Panc1 (cell line): ENCODE results near the gene MAP4K4. TPM values are rescaled to one million over a fixed set of nuclear protein-coding genes. Genes with fewer than 3 reads are reported as not detected.

Experiments used
- ATAC-seq: fragments of 200-7000 bp; cut with Tn5 transposase; 2 replicates; pipeline ENCODE4 v1.9.1; 2020; ENCODE audit warnings: mild to moderate bottlenecking, moderate library complexity
- BruUV-seq: library from RNA; stranded (reverse); fragments of 400-500 nt; replicated peaks from 2 replicates; lab custom pipeline; 2021; lab: Mats Ljungman, UMichigan
- CTCF ChIA-PET: fragments of 300-600 bp; sonication (Branson Sonifier 250); formaldehyde crosslinking; loops from one replicate; lab custom pipeline; 2022; ENCODE audit warnings: antibody characterized with exemption; lab: Charles Lee
- POLR2A ChIA-PET: fragments of 300-600 bp; sonication (Branson Sonifier 250); formaldehyde crosslinking; loops from one replicate; lab custom pipeline; 2022; ENCODE audit warnings: antibody characterized with exemption; lab: Charles Lee
- DNase-seq: peaks from one replicate; pipeline ENCODE4 v3.0.0-alpha.2; 2010; ENCODE audit warnings: low read depth, low spot score
- H3K27ac ChIP-seq: 2 replicates; pipeline ENCODE4 v1.5.1; 2011; ENCODE audit warnings: mild to moderate bottlenecking, low read length, inconsistent platforms
- H3K27me3 ChIP-seq: fragments of 200-500 bp; sonication (Bioruptor generic); 2 replicates; pipeline ENCODE4 v1.6.0; 2014; ENCODE audit warnings: low read length, inconsistent platforms; ENCODE audit not compliant: control insufficient read depth, insufficient read depth
- H3K36me3 ChIP-seq: fragments of 200-500 bp; sonication (Bioruptor generic); 2 replicates; pipeline ENCODE4 v1.5.1; 2014; ENCODE audit warnings: inconsistent platforms, mild to moderate bottlenecking, low read length, moderate library complexity; ENCODE audit not compliant: control insufficient read depth, insufficient read depth
- H3K4me1 ChIP-seq: 2 replicates; pipeline ENCODE4 v1.5.1; 2011; ENCODE audit warnings: inconsistent platforms, mild to moderate bottlenecking, low read length, moderate library complexity; ENCODE audit not compliant: control insufficient read depth, insufficient read depth
- H3K4me3 ChIP-seq, 2 experiments: 2 replicates each; pipeline ENCODE4 v1.5.1; 2011 to 2012; ENCODE audit warnings: low read depth in 2 of 2, low read length in 2 of 2, mild to moderate bottlenecking in 2 of 2, inconsistent platforms in 1 of 2, moderate library complexity in 1 of 2
- H3K9me3 ChIP-seq: fragments of 200-500 bp; sonication (Bioruptor generic); 2 replicates; pipeline ENCODE4 v1.5.1; 2014; ENCODE audit warnings: low read depth, mild to moderate bottlenecking, inconsistent platforms, low read length, moderate library complexity; ENCODE audit not compliant: control insufficient read depth, insufficient read depth
- CTCF ChIP-seq: fragments of 450-650 bp; IDR thresholded peaks from 2 replicates; pipeline ENCODE4 v1.5.1; 2017; ENCODE audit warnings: mild to moderate bottlenecking
- POLR2AphosphoS5 ChIP-seq: IDR thresholded peaks from 2 replicates; pipeline ENCODE4 v1.6.1; 2012; ENCODE audit warnings: mild to moderate bottlenecking, low read depth, low read length, moderate library complexity
- REST ChIP-seq, 2 experiments: IDR thresholded peaks; 2 replicates each; pipeline ENCODE4 v1.6.1; 2011 to 2012; ENCODE audit warnings: low read depth in 2 of 2, control low read depth in 1 of 2, low read length in 1 of 2, mild to moderate bottlenecking in 1 of 2, moderate library complexity in 1 of 2; ENCODE audit not compliant: insufficient read depth in 1 of 2
- SIN3A ChIP-seq: IDR thresholded peaks from 2 replicates; pipeline ENCODE4 v1.6.1; 2012; ENCODE audit warnings: low read depth, mild to moderate bottlenecking, low read length, moderate library complexity, borderline replicate concordance; ENCODE audit not compliant: insufficient read depth
- TCF7L2 ChIP-seq: IDR thresholded peaks from 2 replicates; pipeline ENCODE4 v1.6.1; 2011; ENCODE audit warnings: mild to moderate bottlenecking, low read depth, low read length, inconsistent platforms
- in situ Hi-C: cut with HindIII; loops from 2 replicates; pipeline ENCODE4 v1.10.0; 2016; ENCODE audit warnings: low sequenced_read_pairs, low pct_unique_long_range_greater_than_20kb
- intact Hi-C: fragments of 100-400 bp; cut with micrococcal nuclease; formaldehyde crosslinking; loops from one replicate; pipeline ENCODE4 v1.10.0; 2022; ENCODE audit not compliant: unreplicated experiment
- total RNA-seq: library from RNA; stranded (reverse); gene quantifications from one replicate; pipeline ENCODE4 v1.2.1, GENCODE V29; 2021; ENCODE audit not compliant: unreplicated experiment

Gene MAP4K4
- total RNA-seq, 1 experiment from 2014 or later = 68.5 TPM

DNA sequence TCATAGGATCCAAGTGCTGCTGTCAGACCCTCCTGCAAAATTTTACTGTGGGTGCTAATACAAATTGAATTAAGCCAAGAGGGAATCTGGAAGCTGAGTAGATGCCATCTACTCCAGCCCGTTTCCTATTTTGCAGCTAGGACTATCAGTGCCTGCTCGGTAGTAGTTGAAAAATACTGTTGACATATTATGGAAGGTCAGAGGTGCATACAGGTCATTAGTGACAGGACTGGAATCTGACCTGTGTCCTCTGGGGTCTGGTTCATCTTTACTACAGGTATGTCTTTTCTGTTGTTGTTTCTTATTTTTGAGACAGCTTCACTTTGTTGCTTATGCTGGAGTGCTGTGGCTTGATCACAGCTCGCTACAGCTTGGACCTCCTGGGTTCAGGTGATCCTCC is 58.8 kb downstream of the MAP4K4 start:
- no peaks in the 10 kb centered on the region for H3K9me3 ChIP-seq
- ChIA-PET CTCF (no interaction called here), POLR2A (interaction anchor here (0.6 kb wide), 1 partner anchor 58 kb away, joined by 3 read pairs; no protein-coding TSS in a partner anchor)
- ATAC-seq (no peak), DNase-seq (no peak)
- intact Hi-C loops = no loop called here
- no TSS peak for BruUV-seq
- H3K4me3 ChIP-seq = no peak overlapping the region
- in situ Hi-C loops = no loop called here
- no peaks in the 10 kb centered on the region for H3K27me3 ChIP-seq
- H3K27ac ChIP-seq = peak overlapping the region; percentile 67
- H3K36me3 ChIP-seq = no peaks in the 10 kb centered on the region
- peaks cover 55% of the 10 kb centered on the region for H3K4me1 ChIP-seq
- TF ChIP-seq TCF7L2 (no peak), CTCF (no peak), SIN3A (no peak), REST (IDR thresholded peaks at IDR 0.05; ENCODE audit: insufficient read depth in 1 of 2, low read depth in 2 of 2, low read length in 1 of 2) (no peak), POLR2AphosphoS5 (no peak)

- no TSS peak for BruUV-seq
- ChIA-PET POLR2A (no interaction called here), CTCF (no interaction called here)
- peak overlapping the region; percentile 76; the same call in 1 of the 2 replicates for H3K27ac ChIP-seq
- peaks cover 51% of the 10 kb centered on the region for H3K4me1 ChIP-seq
- no peaks in the 10 kb centered on the region for H3K36me3 ChIP-seq
- no peak overlapping the region for H3K4me3 ChIP-seq
- intact Hi-C loops (no loop called here), in situ Hi-C loops (no loop called here)
- no peak for ATAC-seq
- no peaks in the 10 kb centered on the region for H3K27me3 ChIP-seq
- H3K9me3 ChIP-seq = no peaks in the 10 kb centered on the region
- no peak for DNase-seq
- TF ChIP-seq SIN3A (no peak), POLR2AphosphoS5 (no peak), CTCF (no peak), TCF7L2 (no peak), REST (IDR thresholded peaks at IDR 0.05; ENCODE audit: insufficient read depth in 1 of 2, low read depth in 2 of 2, low read length in 1 of 2) (no peak)
These were observed 60.5 kb downstream of the MAP4K4 start for GRCh38 chr2:101758001-101758400.
